22Rv1 (cell line): Measurements from ENCODE around the gene CD84.

Experiments
- CTCF ChIP-seq: fragments of 450-650 bp; IDR thresholded peaks from 2 replicates; pipeline ENCODE4 v1.5.1; 2017; ENCODE audit warnings: mild to moderate bottlenecking
- ZFX ChIP-seq: fragments of 450-650 bp; IDR thresholded peaks from 2 replicates; pipeline ENCODE4 v1.6.1; 2017; ENCODE audit warnings: antibody characterized with exemption, borderline replicate concordance

DNA sequence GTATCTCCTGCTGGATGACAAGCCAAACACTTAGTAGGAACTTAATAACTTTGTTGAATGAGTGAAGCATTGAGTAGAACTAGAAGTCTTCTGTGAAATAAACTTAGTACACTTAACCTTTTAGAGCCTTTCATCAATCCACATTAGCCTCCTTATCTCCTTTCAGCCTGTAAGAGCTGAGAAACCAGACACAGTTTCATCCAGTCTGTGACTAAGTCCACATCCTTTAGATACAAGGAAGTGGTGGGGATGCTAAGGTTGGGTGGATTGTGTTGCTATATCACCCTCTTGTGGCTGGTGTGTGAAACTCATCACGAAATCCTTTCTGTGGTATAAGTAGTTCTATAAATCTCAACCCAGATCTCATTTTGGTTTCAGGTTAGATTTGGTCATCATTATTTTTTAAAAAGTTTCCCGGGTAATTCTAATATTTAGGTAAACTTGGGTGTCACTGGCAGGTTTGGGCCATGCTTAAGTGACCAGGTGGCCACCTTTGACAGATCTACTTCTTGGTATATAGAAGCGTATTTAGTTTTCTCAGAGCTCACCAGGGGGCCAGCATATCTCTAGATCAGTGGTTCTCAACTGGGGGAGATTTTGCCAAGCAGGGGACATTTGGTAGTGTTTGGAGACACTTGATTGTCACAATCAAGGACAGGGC lies 27.8 kb upstream of the CD84 start:
- peak; percentile 92 for TF ChIP-seq CTCF
- TF ChIP-seq ZFX, result no peak
